T-helper 1 cell (primary cell): Measurements from ENCODE around the gene ARFRP1.
"Not testable (repeated sequence)": the region's sequence is repeated elsewhere in the genome, so short reads cannot be mapped to it uniquely, and the experiment has no call there.

Source experiments
- DNase-seq, 5 donors: peaks; one replicate each; pipeline ENCODE4 v3.0.0-alpha.2; 2012 to 2020

The ARFRP1 gene

DNA sequence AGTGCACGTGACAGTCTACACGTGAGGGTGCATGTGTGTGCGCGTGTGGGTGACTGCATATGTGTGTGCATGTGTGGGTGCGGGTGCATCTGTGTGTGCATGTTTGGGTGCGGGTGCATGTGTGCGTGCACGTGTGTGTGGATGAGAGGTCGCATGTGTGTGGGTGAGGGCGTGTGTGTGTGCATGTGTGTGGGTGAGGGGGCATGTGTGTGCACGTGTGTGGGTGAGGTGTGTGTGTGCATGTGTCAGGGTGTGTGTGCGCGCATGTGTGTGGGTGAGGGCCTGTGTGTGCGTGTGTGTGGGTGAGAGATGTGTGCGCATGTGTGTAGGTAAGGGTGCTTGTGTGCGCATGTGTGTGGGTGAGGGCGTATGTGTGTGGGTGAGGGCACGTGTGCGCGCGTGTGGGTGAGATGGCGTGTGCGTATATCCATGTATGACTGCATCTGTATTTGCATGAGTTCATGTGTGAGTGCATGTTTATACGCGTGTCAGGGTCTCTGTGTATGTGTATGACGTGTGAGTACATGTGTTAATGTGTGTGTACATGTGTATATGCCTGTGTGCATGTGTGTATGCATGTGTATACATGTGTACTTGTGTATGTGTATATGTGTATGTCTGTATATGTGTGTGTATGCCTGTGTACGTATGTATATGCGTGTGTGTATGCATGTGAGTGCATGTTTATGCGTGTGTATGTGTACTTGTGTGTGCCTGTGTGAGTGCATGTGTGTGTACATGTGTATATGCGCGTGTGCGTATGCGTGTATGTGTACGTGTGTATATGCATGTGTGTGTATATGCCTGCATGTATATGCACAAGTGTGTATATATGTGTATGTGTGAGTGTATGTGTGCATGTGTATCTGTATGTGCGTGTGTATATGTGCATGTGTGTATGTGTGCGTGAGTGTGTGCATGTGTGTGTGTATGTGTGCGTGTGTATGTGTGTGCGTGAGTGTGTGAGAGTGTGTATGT is 24.6 kb upstream of the ARFRP1 start:
- no peak for DNase-seq

GRCh38 chr20:63731410-63731809 is 23.6 kb upstream of the ARFRP1 start:
- no peak for DNase-seq

DNA sequence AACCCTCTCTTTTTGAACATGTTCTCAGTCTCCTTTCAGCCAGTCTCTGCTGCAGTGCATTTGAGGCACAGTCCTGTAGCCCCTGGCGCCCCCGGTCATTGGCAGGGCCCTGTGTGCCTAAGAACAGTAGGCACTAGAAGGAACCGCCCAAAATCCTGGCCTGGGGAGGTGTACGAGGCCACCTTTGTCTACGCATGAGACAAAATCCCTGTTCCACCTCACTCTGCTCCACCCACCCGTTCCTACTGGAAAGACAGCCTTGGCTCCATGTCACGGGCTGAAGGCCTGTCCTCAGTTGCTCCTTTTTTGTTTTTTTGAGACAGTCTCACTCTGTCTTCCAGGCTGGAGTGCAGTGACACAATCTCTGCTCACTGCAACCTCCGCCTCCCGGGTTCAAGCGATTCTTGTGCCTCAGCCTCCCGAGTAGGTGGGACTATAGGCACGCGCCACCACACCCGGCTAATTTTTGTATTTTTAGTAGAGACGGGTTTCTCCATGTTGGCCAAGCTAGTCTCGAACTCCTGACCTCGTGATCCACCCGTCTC is 22.5 kb upstream of the ARFRP1 start:
- DNase-seq = not testable (repeated sequence)

DNA sequence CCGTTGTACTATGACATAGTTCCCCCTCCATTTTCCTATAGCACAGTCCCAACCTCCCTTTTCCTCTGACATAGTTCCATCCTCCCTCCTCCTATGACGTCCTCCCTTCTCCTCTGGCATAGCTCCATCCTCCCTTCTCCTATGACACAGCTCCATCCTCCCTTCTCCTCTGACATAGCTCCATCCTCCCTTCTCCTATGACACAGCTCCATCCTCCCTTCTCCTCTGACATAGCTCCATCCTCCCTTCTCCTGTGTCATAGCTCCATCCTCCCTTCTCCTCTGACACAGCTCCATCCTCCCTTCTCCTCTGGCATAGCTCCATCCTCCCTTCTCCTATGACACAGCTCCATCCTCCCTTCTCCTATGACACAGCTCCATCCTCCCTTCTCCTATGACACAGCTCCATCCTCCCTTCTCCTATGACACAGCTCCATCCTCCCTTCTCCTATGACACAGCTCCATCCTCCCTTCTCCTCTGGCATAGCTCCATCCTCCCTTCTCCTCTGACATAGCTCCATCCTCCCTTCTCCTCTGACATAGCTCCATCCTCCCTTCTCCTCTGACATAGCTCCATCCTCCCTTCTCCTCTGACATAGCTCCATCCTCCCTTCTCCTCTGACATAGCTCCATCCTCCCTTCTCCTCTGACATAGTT is 15.3 kb upstream of the ARFRP1 start:
- DNase-seq = not testable (repeated sequence)

DNA sequence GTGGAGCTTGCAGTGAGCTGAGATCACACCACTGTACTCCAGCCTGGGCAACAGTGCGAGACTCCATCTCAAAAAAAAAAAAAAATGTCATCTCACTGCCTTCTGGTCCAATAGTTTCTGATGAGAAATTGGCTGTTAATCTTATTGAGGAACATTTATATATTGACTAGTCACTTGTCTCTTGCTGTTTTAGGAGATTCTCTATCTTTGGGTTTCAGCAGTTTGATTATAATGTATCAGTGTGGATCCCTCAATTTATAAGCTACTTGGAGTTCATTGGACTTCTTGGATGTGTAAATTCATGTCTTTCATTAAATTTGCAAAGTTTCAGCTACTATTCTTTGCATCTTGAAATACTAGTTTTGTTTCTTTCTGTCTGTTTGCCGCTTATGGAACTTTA is 11.2 kb upstream of the ARFRP1 start:
- no peak for DNase-seq

DNA sequence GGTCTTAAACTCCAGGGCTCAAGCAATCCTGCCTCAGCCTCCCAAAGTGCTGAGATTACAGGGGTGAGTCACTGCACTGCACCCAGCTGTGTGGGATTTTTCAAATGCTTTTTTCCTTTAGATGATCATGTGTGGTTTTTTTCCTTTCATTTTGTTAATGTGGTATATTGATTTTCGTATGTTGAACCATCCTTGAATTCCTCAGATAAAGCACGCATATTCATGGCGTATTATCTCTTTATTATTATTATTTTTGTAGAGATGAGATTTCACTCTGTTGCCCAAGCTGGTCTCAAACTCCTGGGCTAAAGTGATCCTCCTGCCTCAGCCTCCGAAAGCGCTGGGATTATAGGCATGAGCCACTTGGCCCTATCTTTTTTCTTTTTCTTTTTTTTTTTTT is 7.1 kb upstream of the ARFRP1 start:
- DNase-seq = no peak

DNA sequence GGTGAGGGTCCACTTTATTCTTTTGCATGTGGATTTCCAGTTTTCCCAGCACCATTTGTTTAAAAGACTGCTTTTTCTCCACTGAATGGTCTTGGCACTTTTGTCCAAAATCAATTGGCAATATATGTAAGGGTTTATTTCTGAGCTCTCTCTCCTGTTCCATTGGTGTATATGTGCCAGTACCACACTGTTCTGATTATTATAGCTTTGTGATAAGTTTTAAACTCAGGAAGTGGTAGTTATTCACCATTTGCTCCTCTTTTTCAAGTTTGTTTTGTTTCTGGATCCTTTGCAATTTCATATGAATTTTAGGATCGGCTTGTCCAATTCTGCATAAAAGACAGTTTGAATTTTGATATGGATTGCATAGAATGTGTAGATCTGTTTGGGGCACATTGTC is 4.4 kb upstream of the ARFRP1 start:
- no peak for DNase-seq

- DNase-seq = no peak
Observed at GRCh38 chr20:63711085-63711645, 3.4 kb upstream of the ARFRP1 start.

GRCh38 chr20:63709149-63709527 is 1.4 kb upstream of the ARFRP1 start:
- DNase-seq = no peak

DNA sequence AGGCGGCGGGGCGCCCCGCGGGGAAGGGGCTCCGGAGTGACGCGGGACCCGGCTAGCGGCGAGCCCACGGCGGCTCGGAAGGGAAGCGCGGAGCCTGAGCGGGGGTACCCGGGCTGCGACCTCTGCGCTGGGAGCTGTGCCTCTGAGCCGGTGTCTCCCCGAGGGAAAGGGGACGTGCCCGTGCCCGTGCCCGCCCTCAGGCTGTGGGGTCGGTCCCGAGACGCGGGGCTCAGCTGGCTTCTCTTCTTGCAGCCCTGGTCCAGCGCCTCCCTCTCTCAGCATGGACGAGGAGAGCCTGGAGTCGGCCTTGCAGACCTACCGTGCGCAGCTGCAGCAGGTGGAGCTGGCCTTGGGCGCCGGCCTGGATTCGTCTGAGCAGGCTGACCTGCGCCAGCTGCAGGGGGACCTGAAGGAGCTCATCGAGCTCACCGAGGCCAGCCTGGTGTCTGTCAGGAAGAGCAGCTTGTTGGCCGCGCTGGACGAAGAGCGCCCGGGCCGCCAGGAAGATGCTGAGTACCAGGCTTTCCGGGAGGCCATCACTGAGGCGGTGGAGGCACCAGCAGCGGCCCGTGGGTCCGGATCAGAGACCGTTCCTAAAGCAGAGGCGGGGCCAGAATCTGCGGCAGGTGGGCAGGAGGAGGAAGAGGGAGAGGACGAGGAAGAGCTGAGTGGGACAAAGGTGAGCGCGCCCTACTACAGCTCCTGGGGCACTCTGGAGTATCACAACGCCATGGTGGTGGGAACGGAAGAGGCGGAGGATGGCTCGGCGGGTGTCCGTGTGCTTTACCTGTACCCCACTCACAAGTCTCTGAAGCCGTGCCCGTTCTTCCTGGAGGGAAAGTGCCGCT is 749 bp upstream of the ARFRP1 start:
- no peak for DNase-seq

DNA sequence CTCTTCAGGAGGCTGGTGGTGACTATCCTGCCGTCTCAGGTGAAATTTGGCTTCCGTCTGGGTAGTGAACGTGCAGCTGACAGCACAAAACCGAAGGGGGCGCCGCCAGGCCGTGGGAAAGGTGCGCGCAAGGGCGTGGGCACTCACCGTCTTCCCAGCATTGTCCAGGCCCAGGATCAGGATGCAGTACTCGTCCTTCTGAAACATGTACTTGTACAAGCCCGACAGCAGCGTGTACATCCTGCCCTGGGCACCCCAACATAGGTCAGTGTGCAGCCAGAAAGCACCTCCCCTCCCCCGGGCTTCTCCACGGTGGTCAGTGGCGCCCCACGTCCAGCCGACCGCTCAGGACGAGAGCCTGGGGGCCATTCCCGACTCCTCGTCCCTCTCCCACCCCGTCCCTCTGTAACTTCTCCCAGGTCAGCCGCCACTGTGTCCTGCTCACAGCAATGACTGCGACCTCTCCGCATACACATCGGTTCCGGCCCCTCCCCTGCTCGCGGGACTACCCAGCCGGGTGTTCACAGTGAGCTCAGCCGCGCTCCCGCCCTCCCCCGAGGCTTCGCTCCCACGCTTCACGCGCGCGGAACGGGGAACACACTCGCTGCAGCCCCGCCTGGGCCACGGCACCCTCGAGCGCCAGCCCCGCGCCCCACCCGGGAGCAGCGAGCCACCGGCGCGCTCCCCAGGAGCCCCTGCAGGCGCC is 771 bp downstream of the ARFRP1 start:
- peak; percentile 30 to 65 (median 58) for DNase-seq

DNA sequence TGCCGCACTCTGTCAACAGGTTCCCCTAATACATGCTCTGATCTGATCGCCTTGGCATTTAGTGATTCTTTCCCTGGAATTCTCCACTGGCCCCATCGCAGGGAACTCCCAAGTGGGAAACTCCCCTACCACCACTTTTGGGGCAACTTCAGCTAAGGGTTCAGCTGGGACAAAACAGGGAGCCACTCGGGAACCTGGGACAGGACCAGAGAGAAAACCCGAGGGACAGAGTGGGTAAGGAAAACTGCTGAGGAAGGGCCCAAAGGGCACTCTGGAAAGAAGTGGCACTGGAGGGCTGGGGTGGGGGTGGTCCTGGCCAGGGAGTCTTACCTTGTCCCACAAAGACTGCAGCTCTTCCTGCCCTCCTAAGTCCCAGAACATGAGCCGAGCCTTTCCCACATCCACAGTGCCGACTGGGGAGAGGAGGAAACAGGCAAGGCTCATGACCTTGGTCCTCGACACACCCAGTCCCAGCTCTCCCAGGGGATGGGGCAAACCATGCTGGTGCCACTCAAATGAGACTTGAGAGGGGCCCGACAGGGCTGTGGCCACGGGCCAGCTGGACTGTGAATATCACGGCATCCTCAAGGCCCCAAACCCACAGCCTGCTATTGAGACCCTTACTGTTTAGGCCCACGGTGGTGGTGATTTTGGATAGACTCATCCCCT is 1.6 kb downstream of the ARFRP1 start:
- no peak for DNase-seq

DNA sequence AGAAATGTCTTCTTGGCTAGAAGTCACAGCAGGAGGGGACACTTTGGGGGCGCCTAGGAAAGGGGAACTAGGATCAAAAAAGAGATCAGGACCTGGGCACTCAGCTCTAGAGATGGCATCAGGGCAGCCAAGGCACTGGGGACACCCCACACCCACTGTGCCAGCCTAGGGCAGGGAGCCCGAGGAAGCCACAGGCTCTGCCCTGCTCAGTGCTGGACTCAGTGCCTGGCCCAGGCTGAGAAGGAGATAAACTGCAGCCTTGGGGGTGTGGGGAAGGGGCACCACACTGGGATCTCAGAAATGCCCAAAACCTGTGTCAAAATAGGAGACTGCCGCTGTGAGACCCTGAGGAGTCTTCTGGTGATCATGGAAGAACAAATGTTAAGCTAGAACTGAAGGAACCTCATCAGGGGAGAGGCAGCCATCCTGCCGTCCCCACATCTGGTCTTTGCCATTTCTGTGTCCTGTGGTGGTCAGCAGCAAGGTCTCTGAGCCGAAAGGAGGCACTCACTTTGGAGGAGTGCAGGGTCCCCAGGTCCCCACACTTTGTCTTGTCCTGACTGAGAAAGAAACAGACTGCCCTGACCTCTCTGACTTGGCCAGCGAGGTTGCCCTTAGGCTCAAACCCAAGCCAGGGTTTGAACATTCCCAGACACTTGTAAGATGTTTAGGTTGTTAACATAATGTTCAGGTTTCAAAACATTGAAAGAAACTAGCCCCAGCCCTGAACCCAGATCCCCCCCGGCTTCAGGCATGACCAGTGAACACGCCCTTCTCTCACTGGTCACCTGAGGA is 2.3 kb downstream of the ARFRP1 start:
- no peak for DNase-seq

DNA sequence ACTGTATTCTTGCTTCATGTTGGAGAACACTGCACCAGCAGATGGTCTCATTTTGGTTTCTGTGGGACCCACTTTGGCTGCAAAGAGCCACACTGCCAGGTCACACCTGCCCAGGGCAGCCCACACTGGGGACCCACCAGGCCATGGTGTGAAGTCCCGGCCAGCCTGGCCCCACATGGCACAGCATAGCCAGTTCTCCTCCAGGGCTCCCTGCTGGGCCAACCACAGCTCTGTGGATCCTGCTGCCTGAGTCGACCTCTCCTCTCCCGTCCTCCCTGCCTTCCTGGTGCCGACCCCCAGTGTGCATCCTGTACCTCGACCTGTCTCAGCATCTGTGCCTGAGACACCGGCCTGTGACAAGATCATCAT is 3.0 kb downstream of the ARFRP1 start:
- DNase-seq = no peak

DNA sequence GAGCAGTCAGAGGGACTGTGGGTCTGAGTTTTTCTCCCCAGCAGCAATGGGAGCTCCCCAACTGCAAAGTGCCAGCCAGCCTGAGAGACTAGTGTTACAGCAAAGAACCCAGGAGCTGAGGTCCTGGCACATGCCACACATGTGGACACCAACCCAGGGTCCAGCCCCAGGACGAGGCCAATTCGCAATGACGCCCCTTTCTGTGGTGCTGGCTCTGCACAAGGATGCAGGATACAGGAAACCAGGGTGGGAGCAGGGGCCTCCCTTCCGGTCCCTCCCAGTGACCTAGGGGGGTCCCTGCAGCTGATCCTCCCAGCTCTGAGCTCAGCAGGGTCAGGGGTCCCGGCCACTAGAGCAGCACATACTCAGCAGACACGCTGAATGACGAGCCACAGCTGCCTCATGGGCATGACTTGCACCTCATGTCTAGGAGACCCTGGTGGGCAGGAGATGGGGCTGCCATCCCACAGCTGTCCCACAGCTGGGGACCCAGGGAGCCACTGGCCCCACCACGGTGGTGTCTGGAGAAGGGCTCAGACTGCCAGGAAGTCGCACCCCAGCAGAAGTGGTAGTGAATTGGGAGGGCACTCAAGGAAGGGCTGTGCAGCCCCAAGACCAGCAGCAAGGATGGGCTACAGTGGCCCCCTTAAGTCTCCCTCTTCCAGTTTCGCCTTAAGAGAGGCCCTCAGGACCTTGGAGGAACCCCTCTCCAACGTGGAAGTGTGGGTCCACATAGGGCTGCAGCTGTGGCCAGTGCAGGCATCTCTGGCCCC is 3.6 kb downstream of the ARFRP1 start:
- DNase-seq = no peak

DNA sequence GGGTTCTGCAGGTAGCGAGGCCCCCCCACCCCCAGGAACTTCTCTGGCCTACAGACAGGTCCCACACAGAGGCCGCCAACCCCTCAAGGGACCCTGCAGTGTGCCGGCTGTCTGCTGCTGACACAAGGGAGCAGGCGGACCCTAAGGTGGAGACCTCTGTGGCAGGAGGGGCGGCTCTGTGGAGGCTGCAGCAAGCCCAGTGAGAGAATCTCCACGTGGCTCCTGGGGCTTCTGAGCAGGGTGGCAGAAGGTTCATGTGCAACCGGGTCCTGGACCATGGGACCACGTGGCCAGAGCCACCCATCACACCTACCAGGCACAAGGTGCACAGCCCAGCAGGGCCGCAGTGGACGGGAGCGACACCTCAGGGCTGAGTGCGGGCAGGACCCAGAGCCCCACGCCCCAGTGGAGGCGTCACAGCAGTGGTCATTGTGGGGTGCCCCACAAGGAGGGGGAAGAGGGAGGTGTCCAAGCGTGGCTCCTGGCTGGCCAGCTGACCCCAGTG is 4.3 kb downstream of the ARFRP1 start:
- DNase-seq = peak in 1 of 5 donors; percentile 5

DNA sequence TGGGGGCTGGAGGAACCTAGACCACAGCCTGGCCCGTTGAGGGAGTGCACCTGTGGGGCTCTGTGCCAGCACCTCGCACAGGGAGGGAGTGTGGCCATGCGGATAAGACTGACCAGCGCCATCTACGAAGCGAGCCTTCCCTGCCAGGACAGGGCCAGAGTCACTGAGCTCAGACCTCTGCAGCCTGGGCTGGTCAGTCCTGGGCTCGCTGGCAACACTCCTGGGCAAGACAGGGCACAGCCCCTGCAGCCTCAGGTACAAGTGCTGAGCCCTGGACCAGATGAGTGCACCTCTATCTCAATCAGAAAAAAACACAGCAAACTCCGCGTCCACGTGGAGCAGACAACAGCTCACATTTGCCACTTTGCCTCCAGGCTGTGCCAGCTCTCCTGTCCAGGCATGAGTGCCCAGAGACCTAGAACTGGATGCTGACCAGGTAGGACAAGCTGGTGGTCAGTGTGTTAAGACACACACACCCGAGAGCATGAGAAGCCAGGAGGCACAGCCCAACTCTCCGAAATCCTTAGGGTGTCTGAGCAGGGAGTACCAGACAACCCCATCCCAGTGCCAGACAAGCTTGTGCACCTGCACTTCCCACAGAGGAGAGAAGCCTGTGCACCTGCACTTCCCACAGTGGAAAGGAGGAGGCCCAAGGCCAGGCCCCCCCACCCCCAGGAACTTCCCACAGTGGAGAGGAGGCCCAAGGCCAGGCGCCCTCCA is 4.9 kb downstream of the ARFRP1 start:
- no peak for DNase-seq

DNA sequence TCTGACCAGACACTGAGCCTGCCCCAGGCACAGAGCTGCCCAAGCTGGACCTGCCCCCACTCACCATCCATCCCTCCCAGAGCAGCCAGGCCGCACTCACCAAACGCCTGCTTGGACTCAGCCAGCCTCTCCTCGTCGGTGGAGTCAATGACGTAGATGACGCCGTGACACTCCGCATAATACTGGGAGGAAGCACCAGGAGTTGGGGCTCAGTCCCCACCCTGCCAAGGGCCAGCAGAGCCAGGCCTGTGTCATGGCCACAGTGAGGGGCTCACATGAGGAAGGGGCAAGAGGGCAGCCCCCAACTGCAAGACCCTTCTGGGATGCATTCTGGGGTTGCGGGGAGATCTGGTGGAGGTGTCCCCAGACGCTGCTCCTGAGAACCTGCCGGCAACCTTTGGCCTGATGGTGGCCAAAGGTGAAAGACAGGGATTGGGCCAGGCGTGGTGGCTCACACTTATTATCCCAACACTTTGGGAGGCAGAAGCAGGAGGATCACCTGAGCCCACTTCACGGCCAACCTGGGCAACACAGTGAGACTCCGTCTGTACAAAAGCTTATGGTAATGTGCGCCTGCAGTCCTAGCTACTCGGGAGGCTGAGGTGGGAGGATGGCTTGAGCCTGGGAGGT is 5.6 kb downstream of the ARFRP1 start:
- DNase-seq = no peak
